Cardiac muscle cell (in vitro differentiated cells and primary cell): Measurements from ENCODE around the gene KCNJ5. TPM values are rescaled to one million over a fixed set of nuclear protein-coding genes. Genes with fewer than 3 reads are reported as not detected.

Experiments
- DNase-seq, 2 donors: peaks; one replicate each; pipeline versions ENCODE4 v3.0.0 to v3.0.0-alpha.2; 2010 to 2017; ENCODE audit warnings: low read depth in 1 of 2, low spot score in 1 of 2
- H3K27ac ChIP-seq: fragments of 200-600 bp; sonication (generic); 2 replicates; pipeline ENCODE4 v1.5.1; 2016
- H3K27me3 ChIP-seq: fragments of 200-600 bp; sonication (generic); 2 replicates; pipeline ENCODE4 v1.6.0; 2016; ENCODE audit warnings: control low read depth
- H3K36me3 ChIP-seq: fragments of 200-600 bp; sonication (generic); 2 replicates; pipeline ENCODE4 v1.5.1; 2016; ENCODE audit warnings: control low read depth
- H3K4me1 ChIP-seq: fragments of 200-600 bp; sonication (generic); 2 replicates; pipeline ENCODE4 v1.8.1; 2017; ENCODE audit warnings: low read depth, mild to moderate bottlenecking, mixed run types
- H3K4me3 ChIP-seq: fragments of 200-600 bp; sonication (generic); 2 replicates; pipeline ENCODE4 v1.5.1; 2016; ENCODE audit warnings: mild to moderate bottlenecking
- H3K9me3 ChIP-seq: fragments of 200-600 bp; sonication (generic); 2 replicates; pipeline ENCODE4 v1.5.1; 2017; ENCODE audit warnings: low read depth, mild to moderate bottlenecking, control low read depth
- CTCF ChIP-seq: IDR thresholded peaks from 2 replicates; pipeline ENCODE4 v1.5.1; 2012; ENCODE audit warnings: low read depth, mild to moderate bottlenecking, low read length
- polyA plus RNA-seq: library from polyadenylated mRNA; unstranded; fragments of >200 nt; fragmentation: Nextera tagmentation; extraction: Ambion mirVana; gene quantifications from 2 replicates; pipeline ENCODE4 v1.2.1, GENCODE V29; 2016
- total RNA-seq: library from RNA; depleted of rRNA; stranded (reverse); fragments of >200 nt; gene quantifications from 2 replicates; pipeline ENCODE4 v1.2.3, GENCODE V29; 2016

Gene KCNJ5
- total and polyA plus RNA-seq, 2 experiments from 2014 or later, result 44.8 to 71.8 TPM

GRCh38 chr11:128940156-128940555, 49.0 kb downstream of the KCNJ5 start:
- no peak for TF ChIP-seq CTCF
- peaks cover 16% of the 10 kb centered on the region for H3K4me1 ChIP-seq
- DNase-seq, result no peak
- no peaks in the 10 kb centered on the region for H3K27me3 ChIP-seq
- no peaks in the 10 kb centered on the region for H3K36me3 ChIP-seq
- H3K9me3 ChIP-seq, result no peaks in the 10 kb centered on the region
- H3K27ac ChIP-seq, result no peak overlapping the region
- no peak overlapping the region for H3K4me3 ChIP-seq

- no peak for DNase-seq
Measured at GRCh38 chr11:128940603-128941002, 49.4 kb downstream of the KCNJ5 start.

GRCh38 chr11:128941110-128941509, 50.0 kb downstream of the KCNJ5 start:
- Histone ChIP-seq H3K27me3 (no peaks in the 10 kb centered on the region), H3K27ac (no peak overlapping the region), H3K36me3 (no peaks in the 10 kb centered on the region), H3K4me3 (no peak overlapping the region), H3K9me3 (no peaks in the 10 kb centered on the region), H3K4me1 (peaks cover 14% of the 10 kb centered on the region)
- DNase-seq, result no peak
- TF ChIP-seq CTCF, result no peak

More at GRCh38 chr11:128940603-128941002, 49.4 kb downstream of the KCNJ5 start:
- Histone ChIP-seq H3K27ac (no peak overlapping the region), H3K27me3 (no peaks in the 10 kb centered on the region), H3K4me3 (no peak overlapping the region), H3K36me3 (no peaks in the 10 kb centered on the region), H3K4me1 (peaks cover 16% of the 10 kb centered on the region), H3K9me3 (no peaks in the 10 kb centered on the region)
- no peak for TF ChIP-seq CTCF

GRCh38 chr11:128941573-128942271, 50.6 kb downstream of the KCNJ5 start:
- no peaks in the 10 kb centered on the region for H3K27me3 ChIP-seq
- H3K4me3 ChIP-seq, result no peak overlapping the region
- no peak overlapping the region for H3K27ac ChIP-seq
- H3K4me1 ChIP-seq, result peaks cover 8% of the 10 kb centered on the region
- no peaks in the 10 kb centered on the region for H3K36me3 ChIP-seq
- H3K9me3 ChIP-seq, result no peaks in the 10 kb centered on the region
- no peak for TF ChIP-seq CTCF
- DNase-seq, result no peak

- no peak overlapping the region for H3K4me3 ChIP-seq
- H3K27me3 ChIP-seq, result no peaks in the 10 kb centered on the region
- no peaks in the 10 kb centered on the region for H3K9me3 ChIP-seq
- H3K4me1 ChIP-seq, result peaks cover 3% of the 10 kb centered on the region
- no peak for TF ChIP-seq CTCF
- no peak for DNase-seq
- H3K27ac ChIP-seq, result no peak overlapping the region
- no peaks in the 10 kb centered on the region for H3K36me3 ChIP-seq
Measured at GRCh38 chr11:128942272-128942612, 51.1 kb downstream of the KCNJ5 start.
